SK-N-SH treated with all-trans-retinoic acid at 6 μM for 48 hours (cell line): ENCODE measurements around the gene CTDNEP1.

Experiments
- ATAC-seq: fragments of 200-7000 bp; cut with Tn5 transposase; 3 replicates; pipeline ENCODE4 v1.9.1; 2020; ENCODE audit warnings: mild to moderate bottlenecking, moderate library complexity
- BACH2 ChIP-seq: fragments of 250-450 bp; sonication (Bioruptor Pico); IDR thresholded peaks from 2 replicates; pipeline ENCODE4 v1.9.0; 2021; ENCODE audit warnings: mild to moderate bottlenecking, borderline replicate concordance
- CSDC2 ChIP-seq: fragments of 250-450 bp; sonication (Bioruptor Pico); IDR thresholded peaks from 2 replicates; pipeline ENCODE4 v1.5.0; 2020; ENCODE audit warnings: mild to moderate bottlenecking, moderate library complexity
- ESRRG ChIP-seq: fragments of 250-450 bp; sonication (Bioruptor Pico); IDR thresholded peaks from 2 replicates; pipeline ENCODE4 v1.6.1; 2021; ENCODE audit warnings: mild to moderate bottlenecking
- GLIS3 ChIP-seq: fragments of 250-450 bp; sonication (Bioruptor Pico); IDR thresholded peaks from 2 replicates; pipeline ENCODE4 v1.5.0; 2020; ENCODE audit warnings: mild to moderate bottlenecking, moderate library complexity
- OSR1 ChIP-seq: fragments of 250-450 bp; sonication (Bioruptor Pico); IDR thresholded peaks from 2 replicates; pipeline ENCODE4 v1.8.0; 2022; ENCODE audit warnings: moderate library complexity, mild to moderate bottlenecking, inconsistent platforms
- RARB ChIP-seq: fragments of 250-450 bp; sonication (Bioruptor Pico); IDR thresholded peaks from 2 replicates; pipeline ENCODE4 v1.8.0; 2021; ENCODE audit warnings: mild to moderate bottlenecking, moderate library complexity
- SNAI2 ChIP-seq: fragments of 250-450 bp; sonication (Bioruptor Pico); IDR thresholded peaks from 2 replicates; pipeline ENCODE4 v1.5.0; 2020; ENCODE audit warnings: mild to moderate bottlenecking, moderate library complexity
- TCF4 ChIP-seq: fragments of 250-450 bp; sonication (Bioruptor Pico); IDR thresholded peaks from 2 replicates; pipeline ENCODE4 v1.8.0; 2021; ENCODE audit warnings: mild to moderate bottlenecking, moderate library complexity, borderline replicate concordance
- TOX ChIP-seq: fragments of 250-450 bp; sonication (Bioruptor Pico); IDR thresholded peaks from 2 replicates; pipeline ENCODE4 v1.8.0; 2021; ENCODE audit warnings: mild to moderate bottlenecking, moderate library complexity, borderline replicate concordance
- ZC3H10 ChIP-seq: fragments of 250-450 bp; sonication (Bioruptor Pico); IDR thresholded peaks from 2 replicates; pipeline ENCODE4 v1.5.1; 2021; ENCODE audit warnings: mild to moderate bottlenecking, moderate library complexity
- ZFP3 ChIP-seq: fragments of 250-450 bp; sonication (Bioruptor Pico); IDR thresholded peaks from 2 replicates; pipeline ENCODE4 v1.5.0; 2020; ENCODE audit warnings: mild to moderate bottlenecking, moderate library complexity
- ZFP30 ChIP-seq: fragments of 450-650 bp; formaldehyde crosslinking; IDR thresholded peaks from 2 replicates; pipeline ENCODE4 v1.5.0; 2022; ENCODE audit warnings: mild to moderate bottlenecking, moderate library complexity
- ZNF565 ChIP-seq: fragments of 450-650 bp; formaldehyde crosslinking; conservative IDR thresholded peaks from 2 replicates; pipeline ENCODE4 v1.5.0; 2020; ENCODE audit warnings: low read depth, mild to moderate bottlenecking, moderate library complexity
- ZNF70 ChIP-seq: fragments of 450-650 bp; formaldehyde crosslinking; IDR thresholded peaks from 2 replicates; pipeline ENCODE4 v1.5.0; 2020; ENCODE audit warnings: mild to moderate bottlenecking, moderate library complexity
- TF ChIP-seq, protein P1 (sequence below): fragments of 250-450 bp; sonication (Bioruptor Pico); IDR thresholded peaks from 2 replicates; pipeline ENCODE4 v1.8.0; 2021; ENCODE audit warnings: low read depth, mild to moderate bottlenecking, moderate library complexity, borderline replicate concordance
- TF ChIP-seq, protein P2 (sequence below): fragments of 250-450 bp; sonication (Bioruptor Pico); IDR thresholded peaks from 2 replicates; pipeline ENCODE4 v1.5.1; 2021; ENCODE audit warnings: mild to moderate bottlenecking, moderate library complexity
- TF ChIP-seq, protein P3 (sequence below): fragments of 250-450 bp; sonication (Bioruptor Pico); IDR thresholded peaks from 2 replicates; pipeline ENCODE4 v1.5.0; 2020; ENCODE audit warnings: mild to moderate bottlenecking, moderate library complexity
- TF ChIP-seq, protein P4 (sequence below): fragments of 250-450 bp; sonication (Bioruptor Pico); IDR thresholded peaks from 2 replicates; pipeline ENCODE4 v1.5.1; 2020; ENCODE audit warnings: low read depth, mild to moderate bottlenecking, moderate library complexity

Gene CTDNEP1

DNA sequence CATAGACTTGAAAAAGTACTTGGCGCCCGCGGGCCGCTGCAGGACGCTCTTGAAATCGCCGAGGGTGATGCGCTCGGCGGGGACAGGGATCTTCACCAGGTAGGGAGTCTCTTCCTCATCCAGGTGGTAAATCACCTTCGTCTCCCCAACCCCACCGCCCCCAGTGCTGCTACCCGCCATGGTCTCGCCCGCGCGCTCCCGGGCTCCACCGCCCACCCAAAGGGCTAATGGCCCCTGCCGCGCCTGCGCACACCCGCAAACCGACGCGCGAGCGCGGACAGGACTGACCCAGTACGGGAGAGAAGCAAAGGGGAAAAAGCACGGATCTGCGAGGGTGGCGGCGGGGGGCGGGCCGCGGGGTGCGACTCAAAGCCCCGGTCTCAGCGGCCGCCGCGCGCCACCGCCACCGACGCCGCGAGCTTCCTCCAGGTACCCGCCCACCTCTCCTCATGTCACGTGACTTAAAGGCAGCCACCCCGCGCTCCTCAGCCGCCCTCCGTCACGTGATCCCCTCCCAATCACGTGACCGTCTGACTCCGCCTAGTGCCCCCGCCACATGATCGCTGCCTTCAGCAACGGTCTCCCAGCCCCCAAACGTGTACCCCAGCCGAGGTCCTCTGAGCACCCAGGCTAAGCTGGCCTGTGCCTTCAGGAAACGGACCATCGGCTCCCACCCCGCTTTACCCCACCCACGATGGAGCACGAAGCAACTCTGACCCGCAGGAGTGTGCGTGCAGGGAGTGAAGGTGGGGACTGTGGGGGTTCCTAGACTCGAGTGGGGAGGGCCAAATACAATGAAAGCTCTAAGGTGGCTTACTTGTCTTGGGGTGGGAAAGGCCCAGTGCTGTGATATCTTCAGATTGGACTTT lies 17.2 kb downstream of the CTDNEP1 start, which contains the start of gene DVL2 (continued):
- TF ChIP-seq ZFP3 = peak; percentile 77; the same call in 1 of the 2 replicates
- peak; percentile 47; the same call in 1 of the 2 replicates for TF ChIP-seq ZNF70 (CRISPR knock-in tag)
- no peak for TF ChIP-seq BACH2 (CRISPR knock-in tag)
- TF ChIP-seq, protein P1, sequence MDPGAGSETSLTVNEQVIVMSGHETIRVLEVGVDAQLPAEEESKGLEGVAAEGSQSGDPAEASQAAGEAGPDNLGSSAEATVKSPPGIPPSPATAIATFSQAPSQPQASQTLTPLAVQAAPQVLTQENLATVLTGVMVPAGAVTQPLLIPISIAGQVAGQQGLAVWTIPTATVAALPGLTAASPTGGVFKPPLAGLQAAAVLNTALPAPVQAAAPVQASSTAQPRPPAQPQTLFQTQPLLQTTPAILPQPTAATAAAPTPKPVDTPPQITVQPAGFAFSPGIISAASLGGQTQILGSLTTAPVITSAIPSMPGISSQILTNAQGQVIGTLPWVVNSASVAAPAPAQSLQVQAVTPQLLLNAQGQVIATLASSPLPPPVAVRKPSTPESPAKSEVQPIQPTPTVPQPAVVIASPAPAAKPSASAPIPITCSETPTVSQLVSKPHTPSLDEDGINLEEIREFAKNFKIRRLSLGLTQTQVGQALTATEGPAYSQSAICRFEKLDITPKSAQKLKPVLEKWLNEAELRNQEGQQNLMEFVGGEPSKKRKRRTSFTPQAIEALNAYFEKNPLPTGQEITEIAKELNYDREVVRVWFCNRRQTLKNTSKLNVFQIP = no peak
- TF ChIP-seq TOX (CRISPR knock-in tag) = peak; percentile 53
- peak; percentile 91; the same call in 1 of the 2 replicates for TF ChIP-seq ESRRG (CRISPR knock-in tag)
- no peak for TF ChIP-seq OSR1 (CRISPR knock-in tag)

DNA sequence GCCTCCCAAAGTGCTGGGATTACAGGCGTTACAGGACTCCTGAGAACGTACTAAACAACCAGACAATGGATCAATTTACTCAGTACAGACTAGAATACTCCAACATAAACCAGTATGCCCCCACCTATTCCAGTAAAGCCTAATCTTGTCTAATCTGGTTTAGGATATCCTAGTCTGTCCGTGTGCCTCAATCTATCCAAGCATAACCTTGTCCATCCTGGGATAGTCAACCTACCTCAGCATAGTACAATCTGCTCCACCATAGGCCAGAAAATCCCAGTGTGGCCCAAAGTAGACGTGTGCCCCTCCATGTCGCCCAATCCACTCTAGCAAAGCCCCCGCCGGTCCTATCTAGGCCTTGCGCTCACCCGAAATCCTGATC lies 17.8 kb downstream of the CTDNEP1 start:
- peak; percentile 39 for ATAC-seq
- no peak for TF ChIP-seq ESRRG (CRISPR knock-in tag)
- TF ChIP-seq, protein P2, sequence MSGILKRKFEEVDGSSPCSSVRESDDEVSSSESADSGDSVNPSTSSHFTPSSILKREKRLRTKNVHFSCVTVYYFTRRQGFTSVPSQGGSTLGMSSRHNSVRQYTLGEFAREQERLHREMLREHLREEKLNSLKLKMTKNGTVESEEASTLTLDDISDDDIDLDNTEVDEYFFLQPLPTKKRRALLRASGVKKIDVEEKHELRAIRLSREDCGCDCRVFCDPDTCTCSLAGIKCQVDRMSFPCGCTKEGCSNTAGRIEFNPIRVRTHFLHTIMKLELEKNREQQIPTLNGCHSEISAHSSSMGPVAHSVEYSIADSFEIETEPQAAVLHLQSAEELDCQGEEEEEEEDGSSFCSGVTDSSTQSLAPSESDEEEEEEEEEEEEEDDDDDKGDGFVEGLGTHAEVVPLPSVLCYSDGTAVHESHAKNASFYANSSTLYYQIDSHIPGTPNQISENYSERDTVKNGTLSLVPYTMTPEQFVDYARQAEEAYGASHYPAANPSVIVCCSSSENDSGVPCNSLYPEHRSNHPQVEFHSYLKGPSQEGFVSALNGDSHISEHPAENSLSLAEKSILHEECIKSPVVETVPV = no peak

DNA sequence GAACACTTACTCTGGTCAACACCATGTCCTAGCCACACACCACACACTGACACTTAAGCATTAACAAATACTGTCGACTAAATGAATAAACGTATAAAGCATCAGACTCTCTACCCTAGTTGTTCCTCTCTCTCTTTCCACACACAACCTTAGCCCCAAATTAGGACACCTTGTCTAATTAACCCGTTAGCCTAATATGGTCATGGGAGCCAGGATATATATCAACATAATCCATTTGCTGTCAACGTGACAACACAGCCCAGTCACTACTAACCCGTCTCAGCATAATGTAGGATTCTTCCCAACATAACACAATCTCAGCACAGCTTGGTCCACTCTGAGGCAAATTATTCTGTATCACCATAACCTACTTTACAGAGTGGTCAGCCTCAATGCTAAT lies 19.4 kb downstream of the CTDNEP1 start:
- no peak for TF ChIP-seq CSDC2 (CRISPR knock-in tag)
- TF ChIP-seq, protein P3, sequence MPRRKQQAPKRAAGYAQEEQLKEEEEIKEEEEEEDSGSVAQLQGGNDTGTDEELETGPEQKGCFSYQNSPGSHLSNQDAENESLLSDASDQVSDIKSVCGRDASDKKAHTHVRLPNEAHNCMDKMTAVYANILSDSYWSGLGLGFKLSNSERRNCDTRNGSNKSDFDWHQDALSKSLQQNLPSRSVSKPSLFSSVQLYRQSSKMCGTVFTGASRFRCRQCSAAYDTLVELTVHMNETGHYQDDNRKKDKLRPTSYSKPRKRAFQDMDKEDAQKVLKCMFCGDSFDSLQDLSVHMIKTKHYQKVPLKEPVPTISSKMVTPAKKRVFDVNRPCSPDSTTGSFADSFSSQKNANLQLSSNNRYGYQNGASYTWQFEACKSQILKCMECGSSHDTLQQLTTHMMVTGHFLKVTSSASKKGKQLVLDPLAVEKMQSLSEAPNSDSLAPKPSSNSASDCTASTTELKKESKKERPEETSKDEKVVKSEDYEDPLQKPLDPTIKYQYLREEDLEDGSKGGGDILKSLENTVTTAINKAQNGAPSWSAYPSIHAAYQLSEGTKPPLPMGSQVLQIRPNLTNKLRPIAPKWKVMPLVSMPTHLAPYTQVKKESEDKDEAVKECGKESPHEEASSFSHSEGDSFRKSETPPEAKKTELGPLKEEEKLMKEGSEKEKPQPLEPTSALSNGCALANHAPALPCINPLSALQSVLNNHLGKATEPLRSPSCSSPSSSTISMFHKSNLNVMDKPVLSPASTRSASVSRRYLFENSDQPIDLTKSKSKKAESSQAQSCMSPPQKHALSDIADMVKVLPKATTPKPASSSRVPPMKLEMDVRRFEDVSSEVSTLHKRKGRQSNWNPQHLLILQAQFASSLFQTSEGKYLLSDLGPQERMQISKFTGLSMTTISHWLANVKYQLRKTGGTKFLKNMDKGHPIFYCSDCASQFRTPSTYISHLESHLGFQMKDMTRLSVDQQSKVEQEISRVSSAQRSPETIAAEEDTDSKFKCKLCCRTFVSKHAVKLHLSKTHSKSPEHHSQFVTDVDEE (CRISPR knock-in tag) = no peak
- no peak for TF ChIP-seq TCF4 (CRISPR knock-in tag)
- no peak for TF ChIP-seq SNAI2
- no peak for TF ChIP-seq BACH2 (CRISPR knock-in tag)
- no peak for TF ChIP-seq ZFP30 (CRISPR knock-in tag)
- no peak for TF ChIP-seq ZNF70 (CRISPR knock-in tag)
- TF ChIP-seq, protein P2 = no peak
- TF ChIP-seq GLIS3 (CRISPR knock-in tag) = no peak
- TF ChIP-seq, protein P1 = no peak
- no peak for TF ChIP-seq ZC3H10
- TF ChIP-seq ESRRG (CRISPR knock-in tag) = no peak
- TF ChIP-seq, protein P4, sequence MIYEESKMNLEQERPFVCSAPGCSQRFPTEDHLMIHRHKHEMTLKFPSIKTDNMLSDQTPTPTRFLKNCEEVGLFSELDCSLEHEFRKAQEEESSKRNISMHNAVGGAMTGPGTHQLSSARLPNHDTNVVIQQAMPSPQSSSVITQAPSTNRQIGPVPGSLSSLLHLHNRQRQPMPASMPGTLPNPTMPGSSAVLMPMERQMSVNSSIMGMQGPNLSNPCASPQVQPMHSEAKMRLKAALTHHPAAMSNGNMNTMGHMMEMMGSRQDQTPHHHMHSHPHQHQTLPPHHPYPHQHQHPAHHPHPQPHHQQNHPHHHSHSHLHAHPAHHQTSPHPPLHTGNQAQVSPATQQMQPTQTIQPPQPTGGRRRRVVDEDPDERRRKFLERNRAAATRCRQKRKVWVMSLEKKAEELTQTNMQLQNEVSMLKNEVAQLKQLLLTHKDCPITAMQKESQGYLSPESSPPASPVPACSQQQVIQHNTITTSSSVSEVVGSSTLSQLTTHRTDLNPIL = no peak
- no peak for TF ChIP-seq ZNF565 (CRISPR knock-in tag)
- TF ChIP-seq RARB (CRISPR knock-in tag) = no peak
- no peak for ATAC-seq
